HG03280 (cell line): ENCODE data around the gene TM9SF3.
A peak's percentile ranks its signal among the peaks of the same experiment; 100 is the strongest.

Experiments used
- ATAC-seq: cut with Tn5 transposase; IDR thresholded peaks from one replicate; pipeline ENCODE4 v1.9.1; 2021; ENCODE audit warnings: mild to moderate bottlenecking, moderate library complexity; ENCODE audit not compliant: unreplicated experiment

TM9SF3 gene

DNA sequence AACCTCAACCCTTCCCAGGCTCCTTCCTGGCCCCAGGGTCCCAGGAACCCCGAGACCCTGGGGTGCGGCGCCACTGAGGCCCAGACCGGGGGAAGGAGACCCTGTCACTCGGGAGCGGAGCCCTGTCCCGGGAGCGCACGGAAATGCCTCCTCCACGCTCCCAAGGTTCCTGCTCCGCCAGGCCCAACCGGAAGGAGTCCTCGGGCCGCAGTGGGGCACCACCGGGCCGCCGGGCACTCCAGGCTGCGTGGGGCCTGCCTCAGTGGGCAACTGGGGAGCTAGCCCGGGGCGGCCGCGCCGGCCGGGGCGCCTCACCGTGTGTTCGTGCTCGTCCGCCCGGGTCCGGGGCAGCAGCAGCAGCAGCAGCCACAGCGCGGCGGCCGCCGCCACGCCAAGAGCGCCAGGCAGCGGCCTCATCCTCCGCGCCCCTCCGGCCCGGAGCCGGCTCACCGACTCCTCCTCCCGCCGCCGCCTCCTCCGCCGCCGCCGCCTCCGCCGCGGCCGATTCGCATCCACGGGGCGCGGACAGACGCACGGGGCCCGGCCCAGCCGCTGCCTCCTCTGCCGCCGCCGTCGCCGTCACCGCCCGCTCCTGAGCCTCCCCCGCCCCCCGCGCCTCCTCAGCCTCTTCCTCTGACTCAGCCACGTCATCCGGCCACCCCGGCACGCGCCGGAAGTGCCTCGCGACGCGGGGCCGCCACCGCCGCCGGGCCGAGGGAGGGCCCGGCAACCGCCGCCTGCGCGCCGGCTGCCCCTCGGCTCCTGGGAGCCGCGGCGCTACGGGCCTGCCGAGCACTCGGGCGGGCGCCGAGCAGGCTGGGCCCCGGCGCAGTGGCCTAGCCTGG lies at the start of gene TM9SF3:
Gene TM9SF3, minus strand, starts transcription at position 594 of the 845 bp plus-strand sequence. Its CDS starts 177 bp downstream, at position 417.
- ATAC-seq, result peak; percentile 71

- no peak for ATAC-seq
These were observed 49.7 kb upstream of the TM9SF3 start for GRCh38 chr10:96636551-96636950.

GRCh38 chr10:96632974-96633710 lies 46.3 kb upstream of the TM9SF3 start:
- no peak for ATAC-seq

DNA sequence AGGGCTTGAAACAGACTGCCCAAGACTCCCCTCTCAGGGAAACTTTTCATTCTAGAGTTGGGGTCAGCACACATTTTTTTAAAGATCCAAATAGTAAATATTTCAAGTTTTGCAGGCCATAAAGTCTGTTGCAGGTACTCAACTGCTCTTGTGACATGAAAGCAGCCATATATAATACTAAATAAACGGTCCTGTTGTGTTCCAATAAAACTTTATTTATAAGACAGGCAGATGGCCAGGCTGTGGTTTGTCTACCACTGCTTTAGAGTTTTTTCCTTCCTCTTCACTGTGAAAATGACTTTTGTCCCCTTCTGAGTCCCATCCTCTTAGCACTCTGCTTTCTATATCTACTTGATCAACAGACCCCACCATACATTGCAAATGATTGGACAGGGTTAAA lies 40.5 kb upstream of the TM9SF3 start:
- ATAC-seq, result no peak

DNA sequence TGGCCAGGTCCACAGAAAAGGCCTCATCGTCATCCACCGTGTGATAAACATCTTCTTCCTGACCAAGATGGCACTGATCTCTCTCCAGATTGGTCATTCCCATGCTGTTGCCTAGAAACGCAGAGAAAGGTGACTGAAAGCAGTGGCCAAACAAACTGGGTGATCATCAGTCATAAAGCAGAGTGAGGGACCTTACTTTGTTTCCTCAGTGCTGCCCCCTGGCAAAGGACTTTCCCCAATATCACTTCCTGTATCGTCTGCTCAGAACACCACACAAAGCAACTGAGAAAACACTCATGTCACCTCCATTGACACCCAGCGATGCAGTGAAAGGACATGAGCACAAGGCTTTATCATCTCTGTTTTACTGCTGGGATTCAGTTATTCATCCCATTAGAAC lies 40.0 kb upstream of the TM9SF3 start:
- no peak for ATAC-seq

DNA sequence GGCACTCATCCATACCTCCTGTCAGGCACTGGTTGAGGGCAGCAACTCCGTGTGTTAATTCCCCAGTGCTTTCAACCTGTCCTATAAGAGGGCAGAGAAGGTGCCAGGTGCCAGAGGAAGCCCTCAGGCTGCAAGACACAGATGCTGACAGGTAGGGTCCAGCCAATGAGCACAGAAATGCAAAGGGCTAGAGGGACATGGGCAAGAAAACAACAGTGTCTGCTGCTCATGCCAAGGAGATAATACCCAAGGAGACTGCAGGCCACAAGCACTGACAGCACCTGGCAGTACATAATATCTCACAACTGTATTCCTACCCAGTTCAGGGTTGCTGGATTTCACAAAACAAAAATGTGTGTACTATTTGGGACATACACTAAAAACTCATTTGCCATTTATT lies 38.4 kb upstream of the TM9SF3 start:
- ATAC-seq, result no peak

- ATAC-seq, result no peak
These were observed 35.4 kb upstream of the TM9SF3 start for GRCh38 chr10:96622013-96622787.

- ATAC-seq, result no peak
These were observed 33.3 kb upstream of the TM9SF3 start for GRCh38 chr10:96619796-96620773.

- no peak for ATAC-seq
These were observed 32.3 kb upstream of the TM9SF3 start for GRCh38 chr10:96619120-96619519.

DNA sequence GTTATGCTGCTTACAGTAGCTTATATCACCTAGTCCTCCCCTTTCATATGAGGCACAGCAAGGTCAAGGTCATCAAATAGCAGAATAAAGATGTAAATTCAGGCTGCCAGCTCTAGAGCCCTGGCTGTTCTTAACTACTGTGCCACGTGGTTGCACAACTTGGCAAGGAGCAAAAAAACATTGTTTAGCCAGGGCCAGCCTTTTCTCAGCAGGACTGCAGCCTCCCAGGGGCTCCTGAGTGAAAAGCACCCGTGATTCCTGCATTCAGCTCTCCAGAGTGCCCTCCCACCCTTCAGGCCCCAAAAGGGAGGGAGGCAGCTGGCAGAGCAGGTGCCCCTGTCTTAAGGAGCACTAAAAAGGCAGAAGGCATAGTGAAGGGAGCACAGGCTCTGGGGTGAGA lies 31.8 kb upstream of the TM9SF3 start:
- no peak for ATAC-seq

GRCh38 chr10:96616961-96617360 lies 30.1 kb upstream of the TM9SF3 start:
- ATAC-seq, result no peak

- no peak for ATAC-seq
These were observed 27.7 kb upstream of the TM9SF3 start for GRCh38 chr10:96614515-96614914.

GRCh38 chr10:96613576-96613975 lies 26.8 kb upstream of the TM9SF3 start:
- ATAC-seq, result no peak

DNA sequence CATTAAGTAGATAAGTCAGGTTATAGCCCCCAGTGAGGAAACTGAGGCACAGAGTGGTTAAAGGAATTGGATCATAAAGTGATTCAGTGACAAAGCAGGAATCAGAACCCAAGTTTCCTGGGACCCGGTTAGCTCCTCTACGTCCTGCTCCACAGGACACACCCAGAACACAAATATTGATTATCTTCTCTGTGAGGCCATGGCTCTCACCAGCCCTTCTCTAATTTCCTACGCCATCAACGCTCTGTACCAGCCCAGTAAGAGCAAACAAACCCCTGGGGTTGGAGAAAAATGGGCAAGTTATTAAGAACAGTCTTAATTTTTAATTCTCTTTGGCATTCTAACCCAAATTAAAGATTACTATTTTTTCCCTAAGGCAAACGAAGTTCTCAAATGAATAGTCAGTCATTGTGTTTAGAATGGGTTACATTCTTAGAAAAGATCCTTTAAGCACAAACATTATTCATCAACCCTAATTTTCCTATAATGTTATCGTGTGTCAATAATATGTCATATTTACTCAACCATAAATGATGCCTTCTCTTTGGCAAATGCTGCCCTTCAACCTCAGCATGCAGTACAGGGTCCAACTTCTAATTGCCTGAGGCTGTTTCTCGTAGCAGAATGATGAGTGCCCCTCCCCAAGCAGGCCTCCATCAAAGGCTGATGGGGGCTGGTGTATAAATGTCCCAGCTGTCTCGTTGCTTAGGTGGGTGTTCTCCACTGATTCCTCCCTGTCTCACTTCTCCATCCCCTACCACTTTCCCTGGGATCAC lies 25.4 kb upstream of the TM9SF3 start:
- ATAC-seq, result no peak

GRCh38 chr10:96610817-96611216 lies 24.0 kb upstream of the TM9SF3 start:
- no peak for ATAC-seq

DNA sequence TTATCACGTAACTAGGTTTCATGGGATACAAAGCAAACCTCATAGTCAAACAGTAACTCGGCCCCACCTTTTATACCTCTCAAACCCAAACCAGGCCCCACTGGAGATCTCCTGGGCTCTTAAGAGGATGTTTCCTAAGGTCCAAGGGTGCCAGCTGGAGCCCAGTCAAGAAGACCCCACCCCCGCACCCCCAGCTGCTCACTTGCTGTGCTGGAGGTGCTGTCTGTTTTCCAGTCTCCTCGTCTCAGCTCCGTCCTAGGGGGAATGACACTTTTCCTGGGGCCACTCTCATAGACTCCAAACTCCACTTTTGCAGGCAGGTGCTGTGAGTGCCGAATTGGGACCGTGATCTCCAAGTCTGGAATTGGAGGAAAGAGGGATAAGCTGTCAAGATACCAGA lies 22.7 kb upstream of the TM9SF3 start:
- no peak for ATAC-seq

DNA sequence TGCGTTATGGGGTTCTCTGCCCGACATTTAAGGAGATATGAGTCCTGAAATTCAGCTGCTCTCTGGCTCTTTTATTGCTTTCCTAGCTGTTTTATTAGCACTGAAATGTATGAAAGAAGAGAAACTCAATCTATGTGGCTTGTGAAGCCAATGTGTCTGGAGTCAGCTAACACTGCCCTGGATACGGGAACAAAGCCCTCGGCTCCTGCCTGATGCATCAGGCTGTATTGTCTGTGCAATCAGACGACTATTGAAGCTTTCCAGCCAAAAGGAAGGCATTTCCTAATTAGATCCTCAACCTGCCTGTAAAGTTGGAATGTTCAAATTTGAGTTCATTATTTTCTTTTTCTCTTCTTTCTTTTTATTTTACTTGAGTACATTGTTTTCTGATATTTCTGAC lies 22.0 kb upstream of the TM9SF3 start:
- no peak for ATAC-seq

- no peak for ATAC-seq
These were observed 21.4 kb upstream of the TM9SF3 start for GRCh38 chr10:96608262-96608661.

DNA sequence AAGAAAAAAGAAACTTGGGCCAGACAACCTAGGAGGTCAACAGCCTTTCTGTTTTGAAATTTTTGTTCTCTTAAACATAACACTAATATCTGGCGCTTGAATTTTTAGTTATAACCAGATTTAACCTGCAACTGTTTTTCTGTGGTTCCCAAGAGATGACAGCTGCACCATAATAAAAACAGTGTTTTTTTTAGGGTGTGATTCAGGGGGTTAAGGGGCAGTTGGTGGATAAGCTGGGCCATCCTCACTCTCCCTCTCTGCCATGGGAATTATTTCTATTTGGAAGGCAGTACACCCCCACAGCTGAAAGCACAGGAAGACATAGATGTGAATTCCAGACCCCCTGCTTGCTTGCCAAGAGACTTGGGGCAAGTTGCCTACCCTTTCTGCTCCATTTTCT lies 20.1 kb upstream of the TM9SF3 start:
- ATAC-seq, result no peak

DNA sequence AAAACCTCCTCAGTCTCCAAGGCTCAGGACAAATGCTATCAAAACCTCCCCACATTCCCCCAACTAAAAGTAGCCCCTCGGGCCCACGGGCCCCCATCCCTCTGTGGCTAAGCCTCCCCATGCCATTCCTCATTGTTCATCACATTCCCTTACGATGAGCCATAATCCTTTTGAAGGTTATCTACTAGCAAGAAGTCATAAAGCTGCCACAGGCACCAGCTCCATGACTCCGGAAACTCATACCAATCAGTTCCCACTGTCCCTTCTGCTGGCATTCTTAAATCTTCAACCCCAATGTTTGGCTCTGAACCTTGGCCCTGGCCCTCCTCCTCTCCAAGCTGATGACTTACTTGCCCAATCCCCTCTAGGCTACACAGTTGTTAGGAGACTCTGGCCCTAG lies 19.4 kb upstream of the TM9SF3 start:
- ATAC-seq, result no peak
